ENCODE measurements around the gene DPF3.

Gene DPF3

GRCh38 chr14:72776701-72777261 is 117.1 kb downstream of the DPF3 start:
- TF ChIP-seq FOXM1 (IDR thresholded peaks at IDR 0.05; ENCODE audit: borderline replicate concordance, low read depth): no peak
- no peak for TF ChIP-seq TCF12 (IDR thresholded peaks at IDR 0.05; ENCODE audit: low read depth)
- no peak for TF ChIP-seq EGR1 (IDR thresholded peaks at IDR 0.05)
- TF ChIP-seq TEAD4 (IDR thresholded peaks at IDR 0.05): no peak
- TF ChIP-seq CREB1 (IDR thresholded peaks at IDR 0.05; ENCODE audit: low read depth): no peak
- no peak for TF ChIP-seq ZBTB7A (IDR thresholded peaks at IDR 0.05; ENCODE audit: low read depth)
- no peak for TF ChIP-seq REST (IDR thresholded peaks at IDR 0.05; ENCODE audit: low read depth)
- TF ChIP-seq USF1 (IDR thresholded peaks at IDR 0.05): no peak
- no peak for TF ChIP-seq CEBPB (IDR thresholded peaks at IDR 0.05)
- no peak for TF ChIP-seq YY1 (IDR thresholded peaks at IDR 0.05; ENCODE audit: low read depth)
- no peak for TF ChIP-seq NFIC (IDR thresholded peaks at IDR 0.05)
- no peak for TF ChIP-seq RAD21 (IDR thresholded peaks at IDR 0.05; ENCODE audit: low read depth)
- TF ChIP-seq MAX (IDR thresholded peaks at IDR 0.05): no peak

- no peak for TF ChIP-seq YY1 (IDR thresholded peaks at IDR 0.05; ENCODE audit: low read depth)
- TF ChIP-seq EGR1 (IDR thresholded peaks at IDR 0.05): no peak
- TF ChIP-seq EP300 (IDR thresholded peaks at IDR 0.05; ENCODE audit: borderline replicate concordance): no peak
- no peak for TF ChIP-seq REST (IDR thresholded peaks at IDR 0.05; ENCODE audit: low read depth)
- no peak for TF ChIP-seq USF1 (IDR thresholded peaks at IDR 0.05)
- no peak for TF ChIP-seq CREB1 (IDR thresholded peaks at IDR 0.05; ENCODE audit: low read depth)
- no peak for TF ChIP-seq CEBPB (IDR thresholded peaks at IDR 0.05)
- TF ChIP-seq MAX (IDR thresholded peaks at IDR 0.05): no peak
- TF ChIP-seq FOXM1 (IDR thresholded peaks at IDR 0.05; ENCODE audit: borderline replicate concordance, low read depth): no peak
- TF ChIP-seq RAD21 (IDR thresholded peaks at IDR 0.05; ENCODE audit: low read depth): no peak
- no peak for TF ChIP-seq TCF12 (IDR thresholded peaks at IDR 0.05; ENCODE audit: low read depth)
- no peak for TF ChIP-seq TAF1 (IDR thresholded peaks at IDR 0.05; ENCODE audit: low read depth)
- TF ChIP-seq TEAD4 (IDR thresholded peaks at IDR 0.05): no peak
- TF ChIP-seq ZBTB7A (IDR thresholded peaks at IDR 0.05; ENCODE audit: low read depth): no peak
- TF ChIP-seq NFIC (IDR thresholded peaks at IDR 0.05): no peak
These were observed 117.9 kb downstream of the DPF3 start for GRCh38 chr14:72775923-72776554.

- no peak for TF ChIP-seq TAF1 (IDR thresholded peaks at IDR 0.05; ENCODE audit: low read depth)
- TF ChIP-seq FOXM1 (IDR thresholded peaks at IDR 0.05; ENCODE audit: borderline replicate concordance, low read depth): no peak
- no peak for TF ChIP-seq CEBPB (IDR thresholded peaks at IDR 0.05)
These were observed 118.8 kb downstream of the DPF3 start for GRCh38 chr14:72774894-72775620.

- no peak for TF ChIP-seq CEBPB (IDR thresholded peaks at IDR 0.05)
- no peak for TF ChIP-seq RAD21 (IDR thresholded peaks at IDR 0.05; ENCODE audit: low read depth)
- TF ChIP-seq CREB1 (IDR thresholded peaks at IDR 0.05; ENCODE audit: low read depth): no peak
- TF ChIP-seq TAF1 (IDR thresholded peaks at IDR 0.05; ENCODE audit: low read depth): no peak
- TF ChIP-seq EGR1 (IDR thresholded peaks at IDR 0.05): no peak
- TF ChIP-seq FOXM1 (IDR thresholded peaks at IDR 0.05; ENCODE audit: borderline replicate concordance, low read depth): no peak
- TF ChIP-seq TEAD4 (IDR thresholded peaks at IDR 0.05): no peak
These were observed 119.8 kb downstream of the DPF3 start for GRCh38 chr14:72774141-72774540.

GRCh38 chr14:72771561-72771960 is 122.3 kb downstream of the DPF3 start:
- TF ChIP-seq YY1 (IDR thresholded peaks at IDR 0.05; ENCODE audit: low read depth): no peak
- no peak for TF ChIP-seq TAF1 (IDR thresholded peaks at IDR 0.05; ENCODE audit: low read depth)
- no peak for TF ChIP-seq FOXM1 (IDR thresholded peaks at IDR 0.05; ENCODE audit: borderline replicate concordance, low read depth)
- no peak for TF ChIP-seq MAX (IDR thresholded peaks at IDR 0.05)
- no peak for TF ChIP-seq USF1 (IDR thresholded peaks at IDR 0.05)
- no peak for TF ChIP-seq TCF12 (IDR thresholded peaks at IDR 0.05; ENCODE audit: low read depth)
- TF ChIP-seq TEAD4 (IDR thresholded peaks at IDR 0.05): no peak
- no peak for TF ChIP-seq EP300 (IDR thresholded peaks at IDR 0.05; ENCODE audit: borderline replicate concordance)
- no peak for TF ChIP-seq CREB1 (IDR thresholded peaks at IDR 0.05; ENCODE audit: low read depth)
- TF ChIP-seq RAD21 (IDR thresholded peaks at IDR 0.05; ENCODE audit: low read depth): no peak
- no peak for TF ChIP-seq NFIC (IDR thresholded peaks at IDR 0.05)
- no peak for TF ChIP-seq REST (IDR thresholded peaks at IDR 0.05; ENCODE audit: low read depth)
- TF ChIP-seq EGR1 (IDR thresholded peaks at IDR 0.05): no peak
- no peak for TF ChIP-seq CEBPB (IDR thresholded peaks at IDR 0.05)
- no peak for TF ChIP-seq ZBTB7A (IDR thresholded peaks at IDR 0.05; ENCODE audit: low read depth)
